NCI-H524 treated with DMSO at 0.1 percent for 48 hours (cell line): ENCODE measurements around the gene FITM1.

Experiments
- DNase-seq: peaks from one replicate; lab custom pipeline; 2025; lab: John Stamatoyannopoulos, UW

The FITM1 gene

DNA sequence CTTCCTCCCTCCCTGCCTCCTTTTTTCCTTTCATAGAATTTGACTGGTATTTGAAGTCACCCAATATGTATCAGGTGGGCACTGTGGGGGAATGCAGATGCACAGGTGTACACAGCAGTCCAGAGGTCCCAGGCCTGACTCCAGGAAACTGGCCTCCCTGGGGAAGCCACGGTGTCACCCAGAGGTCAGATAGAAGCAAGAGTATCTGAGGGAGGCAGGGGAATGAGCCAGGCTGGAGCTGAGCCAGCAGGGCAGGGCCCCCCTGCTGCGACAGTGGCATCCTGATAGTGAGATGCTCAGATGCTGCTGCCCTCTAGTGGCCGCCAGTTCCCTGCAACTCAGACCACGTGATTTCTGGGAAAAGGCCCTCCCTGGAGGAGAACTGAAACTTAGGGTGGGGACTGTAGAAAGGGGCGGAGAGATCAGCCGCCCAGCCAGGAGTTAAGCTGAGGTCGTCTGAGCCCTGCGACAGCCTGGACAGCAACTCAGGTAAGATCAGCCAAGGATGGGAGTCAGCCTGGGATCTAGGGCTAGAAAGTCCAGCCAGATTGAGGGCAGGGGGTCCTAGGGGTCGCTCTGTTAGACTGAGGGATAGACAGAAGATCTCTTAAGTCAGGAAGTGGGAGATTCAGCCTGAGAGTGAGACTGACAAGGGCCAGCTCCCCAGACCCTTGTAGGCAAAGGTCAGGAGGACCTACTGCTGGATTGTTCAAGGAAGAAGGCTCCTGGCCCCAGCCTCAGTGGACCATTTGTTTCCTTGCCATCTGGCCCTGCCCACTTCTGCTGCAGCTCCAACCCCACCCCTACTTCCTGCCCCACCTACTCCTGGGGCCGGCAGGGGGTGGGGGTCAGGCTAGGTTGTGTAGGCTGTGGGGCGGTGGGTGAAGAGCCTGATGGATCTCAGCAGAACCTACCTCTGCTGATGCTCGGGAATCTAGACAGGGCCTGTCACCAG lies 30.7 kb downstream of the FITM1 start, which contains the start of gene IRF9:
TSS of gene IRF9 (plus strand) at position 416 of the 955 bp plus-strand sequence. CDS start 880 bp downstream, outside the sequence.
- DNase-seq: peak; percentile 90

DNA sequence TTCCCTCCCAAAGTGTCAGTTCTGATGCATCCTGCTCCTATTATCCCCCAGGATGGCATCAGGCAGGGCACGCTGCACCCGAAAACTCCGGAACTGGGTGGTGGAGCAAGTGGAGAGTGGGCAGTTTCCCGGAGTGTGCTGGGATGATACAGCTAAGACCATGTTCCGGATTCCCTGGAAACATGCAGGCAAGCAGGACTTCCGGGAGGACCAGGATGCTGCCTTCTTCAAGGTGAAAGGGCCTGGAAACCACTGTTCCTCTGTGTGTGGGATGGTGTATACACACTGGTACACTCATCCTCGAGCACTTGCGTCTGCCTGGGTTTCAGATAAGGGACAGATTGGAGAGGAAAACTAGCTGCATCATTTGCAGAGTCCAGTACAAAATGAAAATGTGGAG lies 31.6 kb downstream of the FITM1 start:
- no peak for DNase-seq

DNA sequence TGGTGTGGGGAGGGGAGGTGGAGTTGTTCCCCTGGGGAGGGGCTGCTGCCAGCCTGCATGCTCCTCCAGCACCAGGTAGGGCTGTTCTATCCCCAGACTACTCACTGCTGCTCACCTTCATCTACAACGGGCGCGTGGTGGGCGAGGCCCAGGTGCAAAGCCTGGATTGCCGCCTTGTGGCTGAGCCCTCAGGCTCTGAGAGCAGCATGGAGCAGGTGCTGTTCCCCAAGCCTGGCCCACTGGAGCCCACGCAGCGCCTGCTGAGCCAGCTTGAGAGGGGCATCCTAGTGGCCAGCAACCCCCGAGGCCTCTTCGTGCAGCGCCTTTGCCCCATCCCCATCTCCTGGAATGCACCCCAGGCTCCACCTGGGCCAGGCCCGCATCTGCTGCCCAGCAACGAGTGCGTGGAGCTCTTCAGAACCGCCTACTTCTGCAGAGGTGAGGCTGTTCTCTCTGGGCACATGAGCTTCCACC lies 34.1 kb downstream of the FITM1 start:
- DNase-seq: no peak

DNA sequence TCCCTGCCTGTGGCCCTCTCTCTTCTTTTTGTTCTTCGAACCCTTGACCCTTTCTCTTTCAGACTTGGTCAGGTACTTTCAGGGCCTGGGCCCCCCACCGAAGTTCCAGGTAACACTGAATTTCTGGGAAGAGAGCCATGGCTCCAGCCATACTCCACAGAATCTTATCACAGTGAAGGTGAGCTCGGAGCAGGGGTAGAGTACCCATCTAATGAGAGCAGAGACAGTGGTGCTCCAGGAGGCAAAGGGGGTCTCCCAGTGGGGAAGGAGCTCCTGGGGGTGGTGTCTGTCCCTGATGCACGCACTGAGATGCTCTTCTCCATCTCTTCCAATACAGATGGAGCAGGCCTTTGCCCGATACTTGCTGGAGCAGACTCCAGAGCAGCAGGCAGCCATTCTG lies 35.3 kb downstream of the FITM1 start:
- DNase-seq: no peak

DNA sequence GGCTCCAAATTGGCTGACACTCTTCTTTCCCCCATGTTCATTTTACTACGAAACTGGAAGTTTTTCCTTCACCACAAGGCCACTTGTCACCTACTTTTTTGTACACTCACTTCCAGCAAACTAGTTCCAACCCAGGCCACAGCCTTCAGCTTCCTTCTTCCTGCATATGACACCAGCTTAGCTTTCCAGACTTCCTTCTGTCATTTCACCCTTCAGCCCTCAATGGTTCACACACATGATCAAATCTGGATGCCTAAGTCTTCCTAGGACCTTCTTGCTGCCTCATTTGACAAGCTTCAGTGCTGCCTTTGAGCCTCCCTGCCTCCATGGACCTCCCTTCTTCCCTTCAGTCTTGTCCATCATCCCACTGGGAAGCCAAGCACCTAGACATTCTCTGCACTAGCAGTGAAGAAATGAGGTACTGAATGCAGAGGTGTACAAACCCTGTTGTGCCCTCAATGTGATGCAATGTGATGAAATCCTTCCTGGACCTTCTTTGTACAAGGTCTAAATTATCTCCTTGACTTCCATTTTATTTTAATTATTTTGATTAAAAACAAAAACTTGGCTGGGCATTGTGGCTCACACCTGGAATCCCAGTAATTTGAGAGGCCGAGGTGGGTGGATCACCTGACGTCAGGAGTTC lies 37.1 kb downstream of the FITM1 start:
- no peak for DNase-seq

DNA sequence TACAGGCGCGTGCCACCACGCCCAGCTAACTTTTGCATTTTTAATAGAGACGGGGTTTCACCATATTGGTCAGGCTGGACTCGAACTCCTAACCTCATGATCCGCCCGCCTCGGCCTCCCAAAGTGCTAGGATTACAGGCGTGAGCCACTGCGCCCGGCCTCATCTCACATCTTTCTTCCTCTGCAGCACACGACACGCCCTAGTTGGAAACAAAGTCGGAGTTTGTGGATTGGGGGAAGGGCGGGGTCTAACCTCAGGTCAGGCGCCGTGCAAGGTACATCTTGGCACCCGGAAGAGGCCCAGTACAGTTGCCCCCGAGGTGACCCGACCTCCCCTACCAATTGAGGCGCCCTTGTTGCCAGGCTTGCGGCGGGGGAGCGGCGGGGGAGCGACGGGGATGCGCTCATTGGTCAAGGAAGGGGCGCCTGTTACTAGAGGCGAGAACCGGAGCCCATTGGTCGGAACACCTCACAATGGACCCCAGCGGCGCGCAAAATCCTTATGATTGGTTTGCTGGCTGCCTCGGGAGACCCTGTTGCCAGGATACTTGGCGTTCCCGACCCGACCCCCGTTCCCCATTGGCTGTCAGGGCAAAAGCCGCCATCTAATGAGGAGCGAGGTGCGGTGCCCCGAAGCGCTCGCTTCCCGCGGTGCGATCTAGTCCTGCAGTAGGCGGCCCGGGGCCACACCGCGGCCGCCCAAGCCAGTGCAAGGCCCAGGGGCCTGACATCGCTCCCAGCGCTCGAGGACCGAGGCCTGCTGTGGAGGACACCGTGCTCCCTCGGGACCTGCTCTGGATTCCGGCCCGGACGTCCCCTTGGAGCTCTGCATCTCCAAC lies 41.2 kb downstream of the FITM1 start, which contains the start of gene REC8:
TSS of gene REC8 (plus strand) at position 659 of the 839 bp plus-strand sequence. CDS start 473 bp downstream, outside the sequence.
- DNase-seq: peak; percentile 100

DNA sequence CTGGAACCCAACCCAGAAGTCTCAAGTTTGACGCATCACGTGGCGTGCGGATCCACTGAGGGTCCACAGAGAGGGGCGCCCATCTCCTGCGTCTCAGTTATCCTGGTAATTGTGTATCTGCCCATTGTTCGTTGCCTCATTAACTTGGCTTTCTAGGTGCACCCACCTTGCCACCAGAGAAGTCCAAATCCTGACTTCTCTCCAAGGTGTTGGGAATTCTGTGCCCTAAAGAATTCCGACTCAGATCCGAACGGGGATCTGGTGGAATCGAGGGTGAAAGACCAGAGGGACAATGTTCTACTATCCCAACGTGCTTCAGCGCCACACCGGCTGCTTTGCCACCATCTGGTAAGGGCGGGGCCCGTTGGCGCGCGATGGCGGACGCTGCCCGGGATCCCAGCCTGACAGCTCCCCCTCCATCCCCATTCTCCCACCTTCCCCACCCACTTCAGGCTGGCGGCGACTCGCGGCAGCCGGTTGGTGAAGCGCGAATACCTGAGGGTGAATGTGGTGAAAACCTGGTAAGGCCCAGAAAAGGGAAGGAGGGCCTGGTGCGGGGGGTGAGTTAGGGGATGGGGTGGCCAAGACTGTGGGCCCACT lies 41.9 kb downstream of the FITM1 start:
- no peak for DNase-seq

DNA sequence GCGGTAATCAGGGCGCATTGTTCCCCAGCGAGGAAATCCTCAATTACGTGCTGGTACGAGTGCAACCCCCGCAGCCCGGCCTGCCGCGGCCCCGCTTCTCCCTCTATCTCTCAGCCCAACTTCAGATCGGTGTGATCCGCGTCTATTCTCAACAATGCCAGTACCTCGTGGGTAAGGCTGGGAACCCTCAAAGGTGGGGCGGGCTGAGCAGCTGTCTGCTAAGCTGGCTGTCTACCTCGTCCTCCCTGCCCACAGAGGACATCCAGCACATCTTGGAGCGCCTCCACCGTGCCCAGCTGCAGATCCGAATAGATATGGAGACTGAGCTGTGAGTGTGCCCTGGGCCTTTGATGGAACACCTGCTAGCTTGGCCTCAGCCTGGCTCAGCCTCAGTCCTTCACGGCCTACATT lies 42.4 kb downstream of the FITM1 start:
- DNase-seq: no peak

DNA sequence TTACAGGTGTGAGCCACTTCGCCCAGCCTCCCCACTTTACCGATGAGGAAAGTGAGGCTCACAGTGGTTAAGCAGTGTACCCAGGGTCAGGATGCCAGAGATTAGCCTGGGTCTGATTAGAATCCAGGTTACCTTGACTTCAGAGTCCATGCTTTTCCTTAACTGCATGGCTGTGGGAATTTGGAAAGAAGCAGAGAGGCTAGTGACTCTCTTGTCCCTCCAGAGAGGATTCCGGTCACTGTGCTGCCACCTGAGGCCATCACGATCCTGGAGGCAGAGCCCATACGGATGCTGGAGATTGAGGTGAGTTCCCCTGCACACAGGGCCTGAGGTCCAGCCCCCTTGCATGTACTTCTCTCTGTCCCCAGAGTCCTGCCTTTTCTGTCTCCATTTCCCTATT lies 46.1 kb downstream of the FITM1 start:
- DNase-seq: no peak

DNA sequence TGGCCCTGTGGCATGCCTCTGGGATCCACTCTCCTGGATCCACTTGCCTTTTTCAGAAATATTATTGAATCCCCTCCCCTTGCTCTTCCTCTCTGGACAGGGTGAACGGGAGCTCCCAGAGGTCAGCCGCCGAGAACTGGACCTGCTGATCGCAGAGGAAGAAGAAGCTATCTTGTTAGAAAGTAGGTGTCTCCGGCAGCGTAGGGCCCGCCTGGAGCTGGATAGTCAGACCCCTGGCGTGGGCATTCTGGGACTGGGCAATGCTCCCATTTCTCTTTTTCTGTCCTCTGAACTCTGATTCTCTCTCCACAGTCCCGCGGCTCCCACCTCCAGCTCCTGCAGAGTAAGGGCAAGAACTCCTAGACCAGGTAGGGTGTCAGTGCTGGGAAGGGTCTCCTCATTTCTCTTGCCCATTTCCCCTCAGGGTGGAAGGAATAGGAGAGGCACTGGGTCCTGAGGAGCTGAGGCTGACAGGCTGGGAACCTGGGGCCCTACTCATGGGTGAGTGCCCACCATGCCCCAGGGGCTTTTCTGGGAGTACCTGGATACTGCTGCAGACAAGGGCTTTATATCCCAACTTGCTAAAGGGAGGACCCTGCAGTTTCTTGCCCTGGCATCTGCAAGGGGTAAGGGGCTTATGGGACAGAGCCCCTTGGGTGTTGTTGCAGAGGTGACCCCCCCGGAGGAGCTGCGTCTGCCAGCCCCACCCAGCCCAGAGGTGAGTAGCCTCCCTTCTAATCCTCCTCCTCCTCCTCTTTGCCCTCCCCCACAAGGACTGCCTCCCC lies 46.8 kb downstream of the FITM1 start:
- no peak for DNase-seq

DNA sequence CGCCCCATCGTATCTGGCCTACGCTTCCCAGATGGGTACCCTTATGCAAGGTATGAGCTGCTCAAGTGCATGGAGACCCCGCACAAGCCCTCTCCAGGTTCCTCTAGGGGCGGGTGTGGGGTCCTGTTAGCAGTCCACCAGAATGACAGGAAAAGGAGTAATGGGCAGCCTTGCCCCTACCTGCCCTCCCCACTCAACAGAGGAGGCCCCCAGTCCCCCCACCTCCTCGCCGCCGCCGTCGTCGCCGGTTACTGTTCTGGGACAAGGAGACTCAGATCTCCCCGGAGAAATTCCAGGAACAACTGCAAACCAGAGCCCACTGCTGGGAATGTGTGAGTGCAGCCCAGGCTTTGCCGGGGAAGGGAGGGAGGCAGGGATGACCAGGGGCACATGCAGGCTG lies 47.4 kb downstream of the FITM1 start:
- DNase-seq: no peak

DNA sequence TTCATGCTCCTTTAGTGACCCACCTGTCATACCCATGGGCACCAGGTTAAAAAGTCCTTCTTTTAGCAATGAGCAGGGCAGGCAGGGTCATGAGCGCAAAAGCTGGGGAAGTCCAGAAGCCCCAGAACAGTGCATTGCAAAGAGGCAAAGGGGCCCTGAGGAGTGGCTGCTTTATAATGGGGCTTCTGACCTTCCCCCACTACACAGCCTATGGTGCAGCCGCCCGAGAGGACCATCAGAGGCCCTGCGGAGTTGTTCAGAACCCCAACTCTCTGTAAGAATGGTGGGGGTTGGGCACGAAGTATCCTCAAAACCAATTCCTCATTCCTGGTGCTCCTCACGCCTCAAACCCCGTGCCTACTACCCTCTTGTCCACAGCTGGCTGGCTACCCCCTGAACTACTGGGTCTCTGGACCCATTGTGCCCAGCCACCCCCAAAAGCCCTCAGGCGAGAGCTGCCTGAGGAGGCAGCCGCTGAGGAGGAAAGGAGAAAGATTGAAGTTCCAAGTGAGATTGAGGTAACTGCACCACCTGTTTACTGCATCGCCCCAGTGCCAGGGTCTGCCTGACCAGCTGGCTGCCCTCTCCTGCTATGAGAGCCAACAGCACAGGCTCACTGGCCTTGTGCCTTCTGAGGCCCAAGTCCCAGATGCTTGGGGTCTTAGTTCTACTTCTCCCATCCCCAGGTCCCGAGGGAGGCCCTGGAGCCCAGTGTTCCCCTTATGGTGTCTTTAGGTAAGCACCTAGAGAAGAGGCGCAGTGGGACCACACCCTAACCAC lies 48.1 kb downstream of the FITM1 start:
- no peak for DNase-seq

DNA sequence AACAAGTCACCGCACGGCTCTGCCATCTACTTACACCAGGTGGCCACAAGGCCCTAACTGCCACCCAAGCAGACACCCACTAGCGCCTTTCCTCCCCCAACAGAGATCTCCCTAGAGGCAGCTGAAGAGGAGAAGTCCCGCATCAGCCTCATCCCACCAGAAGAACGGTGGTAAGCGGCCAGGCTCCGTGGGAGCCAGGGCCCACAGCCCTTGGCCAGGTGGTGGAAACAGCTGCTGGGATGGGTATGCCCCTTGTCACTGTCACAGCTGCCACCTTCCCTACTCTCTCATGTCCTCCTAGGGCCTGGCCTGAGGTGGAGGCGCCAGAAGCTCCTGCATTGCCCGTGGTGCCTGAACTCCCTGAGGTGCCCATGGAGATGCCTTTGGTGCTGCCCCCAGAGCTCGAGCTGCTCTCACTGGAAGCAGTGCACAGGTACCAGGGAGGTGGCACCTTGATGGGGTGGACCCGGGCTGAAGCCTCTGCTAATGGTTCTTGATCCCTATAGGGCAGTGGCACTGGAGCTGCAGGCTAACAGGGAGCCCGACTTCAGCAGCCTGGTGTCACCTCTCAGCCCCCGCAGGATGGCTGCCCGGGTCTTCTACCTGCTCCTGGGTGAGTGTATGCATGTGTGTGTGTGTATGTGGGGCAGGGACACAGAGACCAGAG lies 49.0 kb downstream of the FITM1 start:
- DNase-seq: no peak

DNA sequence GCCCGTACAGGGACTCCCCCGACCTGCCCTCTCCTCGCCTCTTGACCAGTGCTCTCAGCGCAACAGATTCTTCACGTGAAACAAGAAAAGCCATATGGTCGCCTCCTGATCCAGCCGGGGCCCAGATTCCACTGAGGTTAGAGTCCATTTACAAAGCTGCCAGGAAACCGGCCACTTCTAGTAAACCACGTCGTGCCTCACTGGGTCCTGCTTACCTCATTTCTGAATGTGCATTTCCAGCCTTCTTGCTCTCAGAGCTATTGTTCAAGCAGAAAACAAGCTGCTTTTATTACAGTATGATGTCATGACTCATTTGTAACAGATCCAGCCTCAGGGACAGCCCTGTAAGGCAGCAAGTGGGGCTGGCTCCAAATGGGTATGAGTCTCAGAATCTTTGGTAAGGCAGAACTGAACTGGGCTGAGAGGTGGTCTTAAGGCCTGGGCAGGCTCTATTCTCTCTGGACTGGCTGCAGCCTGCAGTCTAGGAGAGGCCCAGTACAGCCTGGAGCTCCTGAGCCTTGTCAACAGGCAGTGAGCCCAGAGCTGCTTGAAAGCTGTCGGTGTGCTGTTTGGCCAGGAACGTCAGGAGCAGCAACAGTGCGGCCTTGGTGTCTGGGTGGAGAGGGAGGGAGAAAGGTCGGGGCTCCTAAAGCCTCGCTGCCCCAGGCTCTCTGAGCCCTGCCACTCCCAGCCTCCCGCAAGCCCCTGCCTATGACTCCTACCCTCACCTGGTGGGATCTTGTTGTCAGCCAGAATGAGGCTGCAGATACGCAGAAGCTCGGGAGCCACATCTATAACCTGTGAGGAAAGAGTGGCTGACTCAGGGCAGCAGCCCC lies 49.7 kb downstream of the FITM1 start:
- DNase-seq: no peak

DNA sequence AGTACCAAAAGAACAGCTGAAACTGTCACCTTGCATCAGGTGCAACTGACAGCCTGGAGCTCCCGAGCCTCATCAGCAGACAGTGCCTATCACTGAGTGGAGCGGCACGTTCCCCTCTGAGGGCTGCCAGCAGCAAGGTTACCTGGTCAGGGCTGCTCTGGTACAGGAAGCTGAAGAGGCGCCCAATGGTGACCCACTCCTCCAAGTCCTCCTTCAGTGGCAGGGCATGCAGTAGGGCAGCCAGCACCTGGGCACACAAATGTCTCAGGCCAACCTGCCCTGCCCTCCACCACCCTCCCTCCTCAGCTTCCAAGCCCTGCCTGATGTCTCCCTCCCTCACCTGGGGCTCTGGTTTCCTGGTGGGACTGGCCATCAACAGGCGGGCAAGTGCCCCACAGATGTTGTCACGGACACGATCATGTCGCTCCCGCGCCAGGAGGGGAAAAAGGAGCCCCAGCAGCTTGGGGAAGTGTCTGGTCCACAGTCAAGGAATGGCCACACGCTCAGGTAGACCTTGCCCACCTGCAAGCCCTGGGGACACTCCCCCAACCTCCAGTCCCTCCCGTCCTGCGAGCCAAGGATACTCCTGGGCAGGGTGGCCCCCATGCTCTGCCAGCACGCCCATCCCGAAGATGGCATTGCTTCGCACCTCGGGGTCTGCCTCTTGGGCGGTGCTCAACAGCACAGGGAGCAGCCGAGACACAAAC lies 51.1 kb downstream of the FITM1 start:
- DNase-seq: no peak
